Stomach (tissue), 9 donors: Measurements from ENCODE around the gene PEX12. TPM values are rescaled to one million over a fixed set of nuclear protein-coding genes. Genes with fewer than 3 reads are reported as not detected.
A peak's percentile ranks its signal among the peaks of the same experiment; 100 is the strongest.
"Not testable (repeated sequence)": the region's sequence is repeated elsewhere in the genome, so short reads cannot be mapped to it uniquely, and the experiment has no call there.

Experiments
- DNase-seq, 2 donors: peaks; one replicate each; pipeline versions ENCODE4 v3.0.0 to v3.0.0-alpha.2; 2013 to 2019
- H3K27ac ChIP-seq, 5 donors: fragments of 200-600 bp in 4 of 5; sonication (generic) in 4 of 5; one replicate each; pipeline ENCODE4 v1.5.1; 2013 to 2019; ENCODE audit warnings: mild to moderate bottlenecking in 1 of 5, moderate library complexity in 1 of 5
- H3K27me3 ChIP-seq, 3 donors: fragments of 200-600 bp; sonication (generic); one replicate each; pipeline ENCODE4 v1.5.1; 2017 to 2019; ENCODE audit warnings: mixed run types in 1 of 3
- H3K36me3 ChIP-seq, 4 donors: fragments of 200-600 bp; sonication (generic); 1 replicate in 3 of 4; 2 replicates in 1 of 4; pipeline ENCODE4 v1.5.1; 2016 to 2019
- H3K4me1 ChIP-seq, 4 donors: fragments of 200-600 bp; sonication (generic); one replicate each; pipeline ENCODE4 v1.5.1; 2016 to 2019
- H3K4me3 ChIP-seq, 4 donors: fragments of 200-600 bp; sonication (generic) in 3 of 4; one replicate each; pipeline ENCODE4 v1.5.1; 2016 to 2019; ENCODE audit warnings: mild to moderate bottlenecking in 1 of 4
- H3K9me3 ChIP-seq, 4 donors: fragments of 200-600 bp; sonication (generic); one replicate each; pipeline ENCODE4 v1.5.1; 2016 to 2019
- CTCF ChIP-seq, 7 experiments: fragments of 450-650 bp in 4 of 7; fragments of 200-600 bp in 3 of 7; sonication (generic) in 3 of 7; IDR thresholded peaks; one replicate each; pipeline ENCODE4 v1.5.1; 2016 to 2019; ENCODE audit warnings: antibody characterized with exemption in 7 of 7, control low read depth in 2 of 7, mild to moderate bottlenecking in 1 of 7
- EP300 ChIP-seq: sonication (generic); formaldehyde crosslinking; IDR thresholded peaks from one replicate; pipeline ENCODE4 v1.6.1; 2017; ENCODE audit warnings: antibody characterized with exemption
- POLR2A ChIP-seq, 4 donors: fragments of 450-650 bp; IDR thresholded peaks; one replicate each; pipeline ENCODE4 v1.6.1; 2016; ENCODE audit warnings: antibody characterized with exemption in 4 of 4, control low read depth in 2 of 4, mild to moderate bottlenecking in 1 of 4, moderate library complexity in 1 of 4
- POLR2AphosphoS5 ChIP-seq, 3 donors: sonication (generic); formaldehyde crosslinking; IDR thresholded peaks; one replicate each; pipeline ENCODE4 v1.6.1; 2016; ENCODE audit warnings: antibody characterized with exemption in 3 of 3
- WGBS, 5 donors: extraction: QIAGEN DNeasy Blood & Tissue Kit in 3 of 5; methylation state at CpG; one replicate each; pipeline versions ENCODE4 v1.1.5 to v1.1.7; 2013 to 2018; 5-methylcytosine and 5-hydroxymethylcytosine counted together
- intact Hi-C: fragments of 100-400 bp; cut with DNase I; formaldehyde crosslinking; loops from one replicate; pipeline ENCODE4 v1.15.1; 2023; ENCODE audit warnings: low total_unique reads
- polyA plus RNA-seq, 3 donors: library from polyadenylated mRNA; stranded (reverse); fragments of 200-250 nt; gene quantifications; one replicate each; pipeline ENCODE4 v1.2.3, GENCODE V29; 2013
- total RNA-seq, 5 donors: library from RNA; depleted of rRNA; stranded (reverse); fragments of >200 nt; gene quantifications; one replicate each; pipeline versions ENCODE4 v1.1.0 to v1.2.3, GENCODE V29; 2014 to 2016
- donor health status: healthy with polysubstance abuse.
- donor health status: Bipolar disorder and iron deficiency.
- donor health status: healthy.

PEX12 gene
- total and polyA plus RNA-seq, 8 donors, result 0.58 to 3.2 (median 1.8) TPM; not detected in 1

GRCh38 chr17:35568561-35568960 lies 9.8 kb downstream of the PEX12 start:
- no peak for TF ChIP-seq CTCF (IDR thresholded peaks at IDR 0.05)
- no peak for TF ChIP-seq POLR2AphosphoS5 (IDR thresholded peaks at IDR 0.05)
- TF ChIP-seq EP300, result no peak
- TF ChIP-seq POLR2A (IDR thresholded peaks at IDR 0.05), result no peak
- H3K27ac ChIP-seq, result peak overlapping the region in 4 of 5 donors; percentile 84 to 91 (median 86)
- H3K4me3 ChIP-seq, result peak overlapping the region; percentile 63 to 84 (median 72)
- H3K27me3 ChIP-seq, result no peaks in the 10 kb centered on the region
- peaks cover 23 to 37% (median 29%) of the 10 kb centered on the region in 4 donors for H3K4me1 ChIP-seq
- intact Hi-C loops, result no loop called here
- WGBS, 5 donors, result 16 to 20% (median 18%) methylated on average over 15 of the region's 15 CpGs
- peaks cover 0 to 6% (median 3%) of the 10 kb centered on the region in 4 donors for H3K36me3 ChIP-seq
- DNase-seq, result peak in 1 of 2 donors; percentile 55
- no peaks in the 10 kb centered on the region for H3K9me3 ChIP-seq

DNA sequence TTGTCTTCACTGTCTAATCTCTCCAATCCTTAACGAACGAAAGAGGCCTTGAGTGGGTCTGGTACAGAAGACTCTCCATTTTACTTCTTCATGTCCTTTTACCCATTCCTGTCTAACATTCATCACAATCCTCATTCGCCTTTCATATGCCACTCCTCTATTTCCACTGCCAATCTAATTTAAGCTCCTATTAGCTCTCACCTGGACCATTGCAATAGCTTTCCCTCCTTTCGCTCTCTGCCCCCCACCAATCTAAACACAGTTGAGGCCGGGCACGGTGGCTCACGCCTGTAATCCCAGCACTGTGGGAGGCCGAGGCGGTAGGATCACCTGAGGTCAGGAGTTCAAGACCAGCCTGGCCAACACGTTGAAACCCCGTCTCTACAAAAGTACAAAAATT lies 11.4 kb downstream of the PEX12 start:
- Histone ChIP-seq H3K4me1 (peaks cover 23 to 37% (median 29%) of the 10 kb centered on the region in 4 donors), H3K9me3 (no peaks in the 10 kb centered on the region), H3K27ac (peak overlapping the region in 3 of 5 donors; percentile 84 to 91 (median 87)), H3K4me3 (peak overlapping the region; percentile 63 to 84 (median 72)), H3K36me3 (no peaks in the 10 kb centered on the region), H3K27me3 (peaks cover 0 to 6% (median 0%) of the 10 kb centered on the region in 3 donors)
- DNase-seq, result no peak
- intact Hi-C loops, result no loop called here
- TF ChIP-seq CTCF (IDR thresholded peaks at IDR 0.05) (no peak), POLR2AphosphoS5 (IDR thresholded peaks at IDR 0.05) (no peak), EP300 (no peak), POLR2A (IDR thresholded peaks at IDR 0.05) (no peak)
- 59 to 71% (median 66%) methylated on average over 11 of the region's 11 CpGs for WGBS, 5 donors

DNA sequence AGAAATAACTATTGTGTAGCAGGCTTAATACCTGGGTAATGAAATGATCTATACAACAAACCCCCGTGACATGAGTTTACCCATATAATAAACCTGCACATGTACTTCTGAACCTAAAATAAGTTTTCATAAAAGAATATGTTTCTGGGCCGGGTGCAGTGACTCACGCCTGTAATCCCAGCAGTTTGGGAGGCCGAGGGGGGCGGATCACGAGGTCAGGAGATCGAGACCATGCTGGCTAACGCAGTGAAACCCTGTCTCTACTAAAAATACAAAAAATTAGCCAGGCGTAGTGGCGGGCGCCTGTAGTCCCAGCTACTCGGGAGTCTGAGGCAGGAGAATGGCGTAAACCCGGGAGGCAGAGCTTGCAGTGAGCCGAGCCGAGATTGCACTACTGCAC lies 15.2 kb downstream of the PEX12 start:
- H3K4me3 ChIP-seq, H3K9me3 ChIP-seq, H3K27ac ChIP-seq, H3K36me3 ChIP-seq, H3K27me3 ChIP-seq, DNase-seq, H3K4me1 ChIP-seq, intact Hi-C loops: not testable (repeated sequence)
- WGBS, 5 donors, result 81 to 86% (median 85%) methylated on average over 14 to 16 of the region's 16 CpGs

DNA sequence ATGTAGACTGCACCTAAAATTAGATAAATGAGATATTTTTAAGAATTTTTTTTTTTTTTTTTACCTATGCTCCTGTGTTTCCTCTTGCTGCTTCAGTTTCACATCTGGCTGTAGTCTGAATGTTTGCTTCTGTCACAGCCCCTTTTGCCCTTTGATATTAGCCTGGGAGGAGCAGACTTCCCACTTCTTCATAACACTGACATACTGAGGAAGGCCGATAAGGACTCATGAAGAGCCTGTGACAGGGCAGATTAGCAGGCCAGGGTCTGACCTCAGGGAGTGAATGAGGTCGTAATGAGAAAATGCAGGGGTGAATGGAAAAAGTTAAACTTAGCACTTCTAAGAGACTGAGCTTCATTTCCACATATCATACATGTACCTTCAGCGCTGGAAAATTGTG lies 17.7 kb downstream of the PEX12 start, which contains the start of gene SLFN14:
TSS of gene SLFN14 (minus strand) at position 117 of the 400 bp plus-strand sequence. CDS start 2,757 bp downstream, outside the sequence.
- Histone ChIP-seq H3K27me3 (peaks cover 0 to 9% (median 0%) of the 10 kb centered on the region in 3 donors), H3K4me3 (no peak within 1 kb of the TSS), H3K4me1 (no peaks in the 10 kb centered on the region), H3K27ac (no peak within 1 kb of the TSS), H3K36me3 (no peaks in the 10 kb centered on the region), H3K9me3 (no peaks in the 10 kb centered on the region)
- WGBS, 5 donors, result 46 to 50% (median 49%) methylated on average over 3 of the region's 3 CpGs
- TF ChIP-seq EP300 (no peak), CTCF (IDR thresholded peaks at IDR 0.05) (no peak), POLR2AphosphoS5 (IDR thresholded peaks at IDR 0.05) (no peak), POLR2A (IDR thresholded peaks at IDR 0.05) (no peak)
- peak in 1 of 2 donors; percentile 29 for DNase-seq
- intact Hi-C loops, result no loop called here

DNA sequence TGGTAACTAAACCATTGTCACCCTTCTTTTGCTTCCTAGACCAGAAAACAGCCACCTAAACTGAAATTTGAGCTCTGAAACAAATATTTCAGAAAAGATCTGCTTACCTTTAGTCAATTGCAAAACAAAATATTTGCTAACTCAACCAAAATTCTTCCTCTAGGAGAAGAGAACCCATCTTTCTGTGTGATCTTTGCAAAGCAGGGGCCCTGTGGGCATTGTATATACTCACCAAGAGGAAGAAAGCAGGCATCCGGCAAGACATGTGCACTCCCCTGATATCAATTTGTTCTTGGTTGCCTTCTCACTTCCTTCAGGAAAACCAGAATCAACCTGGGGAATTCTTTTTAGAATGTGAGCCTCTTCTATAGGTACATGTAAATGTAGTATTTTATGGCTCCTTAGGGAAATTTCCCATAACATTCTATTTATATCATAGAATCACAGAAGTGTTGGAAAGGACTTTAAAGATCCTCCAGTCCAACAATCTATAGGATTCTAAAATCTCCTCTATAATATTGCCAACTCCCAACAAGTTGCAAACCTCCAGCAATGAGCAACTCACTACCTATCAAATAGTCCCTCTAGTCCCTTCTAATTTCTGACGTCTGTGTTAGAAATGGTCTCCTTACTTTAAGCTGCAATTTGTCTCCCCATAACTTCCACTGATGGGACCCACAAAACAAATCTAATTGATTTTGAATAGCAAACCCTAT lies 18.7 kb downstream of the PEX12 start:
- H3K4me3 ChIP-seq, result no peak overlapping the region
- H3K27ac ChIP-seq, result no peak overlapping the region
- DNase-seq, result no peak
- no peaks in the 10 kb centered on the region for H3K9me3 ChIP-seq
- WGBS, 5 donors, result 60 to 68% (median 65%) methylated on average over 2 of the region's 2 CpGs
- no peak for TF ChIP-seq CTCF (IDR thresholded peaks at IDR 0.05)
- no peak for TF ChIP-seq EP300
- TF ChIP-seq POLR2A (IDR thresholded peaks at IDR 0.05), result no peak
- TF ChIP-seq POLR2AphosphoS5 (IDR thresholded peaks at IDR 0.05), result no peak
- intact Hi-C loops, result no loop called here
- peaks cover 0 to 9% (median 0%) of the 10 kb centered on the region in 3 donors for H3K27me3 ChIP-seq
- H3K4me1 ChIP-seq, result no peaks in the 10 kb centered on the region
- no peaks in the 10 kb centered on the region for H3K36me3 ChIP-seq
